SH-SY5Y (cell line): Measurements from ENCODE around the gene ISL2.

Experiments
- GATA2 ChIP-seq: IDR thresholded peaks from 2 replicates; pipeline ENCODE4 v1.6.1; 2011; ENCODE audit warnings: mild to moderate bottlenecking, low read depth, low read length
- GATA3 ChIP-seq: IDR thresholded peaks from 2 replicates; pipeline ENCODE4 v1.6.1; 2011; ENCODE audit warnings: low read depth, mild to moderate bottlenecking, low read length, moderate library complexity

The ISL2 gene

GRCh38 chr15:76321602-76322001 is 15.0 kb upstream of the ISL2 start:
- TF ChIP-seq GATA2 (no peak), GATA3 (no peak)

GRCh38 chr15:76324066-76324465 is 12.5 kb upstream of the ISL2 start:
- TF ChIP-seq GATA3, result no peak
- no peak for TF ChIP-seq GATA2

DNA sequence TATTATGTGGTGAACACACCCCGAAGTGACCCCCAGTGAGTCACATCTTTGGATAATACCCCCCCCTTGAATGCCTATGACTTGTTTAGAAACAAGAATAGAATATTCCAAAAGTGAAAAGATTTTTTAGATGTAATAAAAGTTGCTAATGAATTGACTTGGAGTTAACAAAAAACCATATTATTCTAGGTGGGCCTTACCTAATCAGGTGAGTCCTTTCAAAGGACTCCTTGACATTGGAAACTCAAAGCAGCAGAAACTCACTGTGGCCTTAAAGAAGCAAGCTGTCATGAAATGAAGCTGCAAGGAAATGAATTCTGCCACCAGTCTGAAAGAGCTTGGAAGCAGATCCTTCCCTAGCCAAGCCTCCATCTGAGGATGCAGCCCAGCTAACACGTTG is 10.9 kb upstream of the ISL2 start:
- TF ChIP-seq GATA3, result no peak
- TF ChIP-seq GATA2, result no peak

DNA sequence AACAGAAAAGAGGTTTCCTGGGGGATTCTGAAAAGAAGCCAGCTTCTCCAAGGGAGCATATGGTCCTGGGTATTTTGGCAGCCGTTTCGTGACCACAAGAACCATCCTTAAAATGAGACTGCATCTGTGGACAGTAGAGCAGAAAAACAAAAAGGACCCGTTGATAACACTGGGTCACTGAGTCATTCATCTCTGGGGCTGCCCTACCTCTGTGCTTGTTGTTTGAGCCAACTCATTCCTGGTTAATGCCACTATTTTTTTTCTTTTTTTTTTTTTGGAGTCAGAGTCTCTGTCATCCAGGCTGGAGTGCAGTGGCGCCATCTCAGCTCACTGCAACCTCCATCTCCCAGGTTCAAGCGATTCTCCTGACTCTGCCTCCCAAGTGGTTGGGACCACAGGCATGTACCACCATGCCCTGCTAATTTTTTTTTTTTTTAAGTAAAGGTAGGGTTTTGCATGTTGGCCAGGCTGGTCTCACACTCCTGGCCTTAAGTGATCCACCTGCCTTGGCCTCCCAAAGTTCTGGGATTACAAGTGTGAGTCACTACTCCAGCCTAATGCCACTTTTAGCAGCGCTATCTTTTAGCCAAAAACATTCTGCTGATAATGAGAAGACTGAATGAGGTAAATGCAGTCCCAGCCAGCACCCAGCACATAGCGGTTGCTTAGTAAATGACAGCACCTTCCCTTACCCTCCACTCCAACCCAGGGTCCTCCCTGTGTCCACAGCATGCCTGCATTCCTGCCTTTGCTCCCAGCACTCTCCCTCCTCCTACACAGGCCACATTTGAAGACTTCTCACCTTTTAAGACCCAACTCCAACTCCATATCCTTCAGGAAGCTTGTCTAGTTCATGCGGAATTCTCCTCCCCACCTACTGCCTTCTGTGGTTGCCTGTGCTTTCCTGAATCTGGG is 9.1 kb upstream of the ISL2 start:
- TF ChIP-seq GATA3 (no peak), GATA2 (no peak)

DNA sequence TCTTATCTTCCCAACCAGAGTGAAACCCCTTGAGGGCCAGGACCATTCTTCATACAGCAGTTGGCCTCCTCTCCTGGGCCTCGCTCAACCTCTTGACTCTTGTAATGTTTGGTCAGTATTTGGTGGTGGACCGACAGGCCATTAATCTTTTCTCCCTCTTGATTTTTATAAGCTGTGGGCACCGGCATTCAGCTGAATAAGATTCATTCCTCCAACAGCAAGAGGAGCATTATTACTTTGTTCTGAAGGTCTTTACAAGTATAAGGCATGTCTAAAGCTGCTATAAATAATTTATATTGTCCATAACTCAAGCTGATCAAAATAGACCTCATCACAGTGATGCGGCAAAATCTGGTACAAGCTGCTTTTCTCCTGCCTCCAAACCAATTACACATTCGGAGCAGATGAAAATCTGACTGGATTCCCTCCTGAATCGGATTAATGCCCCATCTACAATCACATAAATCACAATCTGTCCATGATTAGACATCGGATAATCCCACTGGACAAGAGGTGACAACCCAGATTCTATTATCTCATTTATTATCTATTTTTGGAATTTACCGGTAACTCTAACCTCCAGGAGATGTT is 8.4 kb upstream of the ISL2 start:
- TF ChIP-seq GATA3, result no peak
- TF ChIP-seq GATA2, result no peak

DNA sequence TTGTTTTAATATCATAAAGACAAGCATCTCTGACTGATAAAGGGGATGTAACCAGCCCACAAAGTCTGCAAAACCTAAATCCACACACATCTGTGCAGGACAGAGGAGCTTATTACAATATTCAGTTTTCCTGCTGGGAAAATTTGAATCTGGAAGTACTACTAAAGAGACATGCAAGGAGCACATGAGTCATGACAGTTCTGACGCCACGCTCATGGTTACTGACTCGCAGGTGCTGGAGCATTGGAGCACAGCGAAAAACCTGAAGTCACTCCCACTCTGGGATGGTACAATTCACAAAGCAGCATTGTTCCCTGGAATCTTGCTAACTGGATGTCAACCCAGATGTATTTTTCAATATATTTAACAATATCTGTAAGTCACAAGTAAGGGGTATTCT is 7.6 kb upstream of the ISL2 start:
- TF ChIP-seq GATA2, result no peak
- no peak for TF ChIP-seq GATA3

DNA sequence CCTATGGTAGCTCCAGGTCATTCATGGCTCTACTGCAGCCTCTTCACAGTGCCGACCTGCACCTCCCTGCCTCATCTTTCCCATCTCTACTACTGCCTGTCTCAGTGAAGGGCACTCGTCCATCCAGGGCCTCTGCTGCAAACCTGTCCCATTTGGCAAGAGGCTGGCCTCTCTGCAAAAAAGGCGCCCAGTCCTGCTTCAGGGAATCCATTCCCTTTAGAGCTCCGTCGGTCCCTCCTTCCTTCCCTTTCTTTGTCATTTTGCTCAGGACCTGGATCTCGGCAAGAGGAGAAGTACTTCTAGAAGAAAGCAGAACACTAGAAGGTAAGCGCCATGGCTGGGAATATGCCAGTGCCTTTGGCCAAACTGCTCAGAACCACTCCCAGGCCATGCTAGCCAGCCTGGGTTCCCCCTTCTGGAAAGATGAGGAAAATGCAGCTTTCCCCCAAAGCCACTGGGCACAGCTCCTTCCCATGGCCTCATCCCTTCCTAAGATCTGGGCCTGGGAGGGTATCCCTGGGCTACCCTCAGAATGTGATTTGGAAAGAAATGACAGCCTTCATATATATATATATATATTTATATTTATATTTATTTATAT is 6.4 kb upstream of the ISL2 start:
- TF ChIP-seq GATA2 (no peak), GATA3 (no peak)

GRCh38 chr15:76332796-76333195 is 3.8 kb upstream of the ISL2 start:
- TF ChIP-seq GATA2, result no peak
- TF ChIP-seq GATA3, result no peak

DNA sequence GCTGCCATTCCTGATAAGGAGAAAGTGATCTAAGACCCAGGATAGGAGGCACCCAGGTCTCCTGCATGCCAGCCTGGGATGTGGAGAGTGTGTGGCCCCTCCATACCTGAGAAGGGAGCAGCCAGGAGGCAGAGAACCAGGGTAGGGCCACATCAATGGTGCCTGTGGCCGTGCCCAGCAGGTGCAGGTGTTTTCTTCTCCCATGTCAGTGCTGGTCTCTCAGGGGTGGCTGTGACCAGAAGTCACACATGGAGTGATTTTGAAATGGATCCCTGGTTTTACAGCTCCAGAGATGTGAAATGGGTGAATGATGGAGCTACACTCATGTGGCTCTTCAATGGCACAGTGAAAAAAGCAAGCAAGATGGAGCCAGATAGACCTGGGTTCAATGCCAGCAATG is 3.3 kb upstream of the ISL2 start:
- TF ChIP-seq GATA2, result no peak
- no peak for TF ChIP-seq GATA3

DNA sequence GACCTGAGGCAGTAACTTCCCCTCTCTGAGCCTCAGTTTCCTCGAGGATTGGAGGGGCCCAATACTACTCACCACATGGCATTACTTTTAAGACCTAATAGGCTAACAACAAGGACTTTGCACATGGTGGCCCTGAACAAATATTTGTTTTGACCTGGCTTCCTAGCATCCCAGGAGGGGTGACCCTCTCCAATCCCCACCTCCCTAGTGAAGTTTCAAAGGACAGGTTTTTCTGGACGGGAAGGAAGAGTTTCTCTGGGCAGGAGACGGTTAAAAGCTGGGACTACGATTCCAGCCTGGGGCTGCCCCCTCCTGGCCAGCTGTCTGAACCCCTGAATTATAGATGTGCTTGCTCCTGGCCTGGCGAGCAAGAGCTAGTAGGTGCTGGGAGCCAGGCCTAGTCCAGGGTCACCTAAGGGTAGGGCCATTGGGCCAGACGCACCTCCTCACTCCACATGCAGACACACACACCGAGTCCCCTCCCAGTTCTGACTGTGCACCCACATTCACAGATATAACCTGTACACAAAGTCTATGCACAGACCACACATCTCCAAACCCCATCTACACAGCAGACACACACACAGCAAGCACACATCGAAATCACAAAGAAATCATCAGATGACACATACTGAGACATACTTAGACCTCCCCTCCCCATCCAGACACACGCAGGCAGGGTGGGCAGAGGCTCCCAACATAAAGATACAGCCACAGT is 2.7 kb upstream of the ISL2 start:
- TF ChIP-seq GATA3, result no peak
- TF ChIP-seq GATA2, result no peak

GRCh38 chr15:76334438-76335306 is 1.9 kb upstream of the ISL2 start:
- TF ChIP-seq GATA2, result no peak
- TF ChIP-seq GATA3, result no peak

- TF ChIP-seq GATA3 (no peak), GATA2 (no peak)
Measured at GRCh38 chr15:76335307-76336253, 993 bp upstream of the ISL2 start.

GRCh38 chr15:76337059-76337695 is 604 bp downstream of the ISL2 start:
- TF ChIP-seq GATA3, result no peak
- TF ChIP-seq GATA2, result no peak
